ENCODE results near the gene CPNE1.
A peak's percentile ranks its signal among the peaks of the same experiment; 100 is the strongest.

Gene CPNE1

GRCh38 chr20:35653893-35654292 lies 10.8 kb downstream of the CPNE1 start:
- DNase-seq (ENCODE audit: low read depth) = no peak

GRCh38 chr20:35653430-35653734 lies 11.3 kb downstream of the CPNE1 start:
- no peak for DNase-seq (ENCODE audit: low read depth)

GRCh38 chr20:35652641-35653429 lies 11.9 kb downstream of the CPNE1 start:
- no peak for DNase-seq (ENCODE audit: low read depth)

- DNase-seq (ENCODE audit: low read depth) = no peak
These were observed 12.7 kb downstream of the CPNE1 start for GRCh38 chr20:35651958-35652357.

- no peak for DNase-seq (ENCODE audit: low read depth)
These were observed 14.1 kb downstream of the CPNE1 start for GRCh38 chr20:35650632-35651031.

GRCh38 chr20:35648836-35649235 lies 15.9 kb downstream of the CPNE1 start:
- DNase-seq (ENCODE audit: low read depth) = peak; percentile 17

GRCh38 chr20:35644806-35645205 lies 19.9 kb downstream of the CPNE1 start:
- no peak for DNase-seq (ENCODE audit: low read depth)

- no peak for DNase-seq (ENCODE audit: low read depth)
These were observed 21.7 kb downstream of the CPNE1 start for GRCh38 chr20:35643045-35643444.

GRCh38 chr20:35641743-35642142 lies 23.0 kb downstream of the CPNE1 start:
- no peak for DNase-seq (ENCODE audit: low read depth)

- no peak for DNase-seq (ENCODE audit: low read depth)
These were observed 24.0 kb downstream of the CPNE1 start for GRCh38 chr20:35640724-35641123.

- DNase-seq (ENCODE audit: low read depth) = no peak
These were observed 25.9 kb downstream of the CPNE1 start for GRCh38 chr20:35638751-35639150.

- DNase-seq (ENCODE audit: low read depth) = no peak
These were observed 27.4 kb downstream of the CPNE1 start for GRCh38 chr20:35637276-35637675.

GRCh38 chr20:35636095-35636494 lies 28.6 kb downstream of the CPNE1 start:
- DNase-seq (ENCODE audit: low read depth) = no peak

- DNase-seq (ENCODE audit: low read depth) = no peak
These were observed 29.0 kb downstream of the CPNE1 start for GRCh38 chr20:35635652-35636051.

- no peak for DNase-seq (ENCODE audit: low read depth)
These were observed 32.1 kb downstream of the CPNE1 start for GRCh38 chr20:35632539-35633115.

GRCh38 chr20:35630636-35631035 lies 34.1 kb downstream of the CPNE1 start:
- DNase-seq (ENCODE audit: low read depth) = no peak

GRCh38 chr20:35629427-35630145 lies 35.1 kb downstream of the CPNE1 start:
- no peak for DNase-seq (ENCODE audit: low read depth)

GRCh38 chr20:35627121-35627520 lies 37.6 kb downstream of the CPNE1 start:
- DNase-seq (ENCODE audit: low read depth) = no peak

- DNase-seq (ENCODE audit: low read depth) = no peak
These were observed 38.2 kb downstream of the CPNE1 start for GRCh38 chr20:35626386-35627001.

GRCh38 chr20:35625584-35626385 lies 38.9 kb downstream of the CPNE1 start:
- DNase-seq (ENCODE audit: low read depth) = no peak

- peak; percentile 37 for DNase-seq (ENCODE audit: low read depth)
These were observed 43.1 kb downstream of the CPNE1 start for GRCh38 chr20:35621560-35621946.

All from ELR (cell line).